Activated naive CD8-positive, alpha-beta T cell treated with anti-CD3 and anti-CD28 coated beads for 36 hours (primary cell): Measurements from ENCODE around the gene HTT. TPM values are rescaled to one million over a fixed set of nuclear protein-coding genes. Genes with fewer than 3 reads are reported as not detected.

Source experiments
- DNase-seq: peaks from one replicate; pipeline ENCODE4 v3.0.0; 2021
- H3K27ac Mint-ChIP-seq: one replicate; pipeline ENCODE4 v1.8.0; 2022; ENCODE audit warnings: mild to moderate bottlenecking, moderate library complexity, mixed read lengths
- H3K27me3 Mint-ChIP-seq: one replicate; pipeline ENCODE4 v1.8.0; 2022; ENCODE audit warnings: mild to moderate bottlenecking, mixed read lengths
- H3K36me3 Mint-ChIP-seq: one replicate; pipeline ENCODE4 v1.8.0; 2021; ENCODE audit warnings: mild to moderate bottlenecking, mixed read lengths
- H3K4me1 Mint-ChIP-seq: one replicate; pipeline ENCODE4 v1.8.0; 2021; ENCODE audit warnings: mixed read lengths
- H3K4me3 Mint-ChIP-seq: one replicate; pipeline ENCODE4 v1.8.0; 2022; ENCODE audit warnings: mild to moderate bottlenecking, moderate library complexity, mixed read lengths
- H3K9me3 Mint-ChIP-seq: one replicate; pipeline ENCODE4 v1.8.0; 2022; ENCODE audit warnings: mixed read lengths
- total RNA-seq, 2 experiments: library from RNA; stranded (reverse); gene quantifications; one replicate each; pipeline ENCODE4 v1.2.3, GENCODE V29; 2021

HTT gene
- total RNA-seq, result 10 to 100 TPM; 42.9 to 49.4 TPM

DNA sequence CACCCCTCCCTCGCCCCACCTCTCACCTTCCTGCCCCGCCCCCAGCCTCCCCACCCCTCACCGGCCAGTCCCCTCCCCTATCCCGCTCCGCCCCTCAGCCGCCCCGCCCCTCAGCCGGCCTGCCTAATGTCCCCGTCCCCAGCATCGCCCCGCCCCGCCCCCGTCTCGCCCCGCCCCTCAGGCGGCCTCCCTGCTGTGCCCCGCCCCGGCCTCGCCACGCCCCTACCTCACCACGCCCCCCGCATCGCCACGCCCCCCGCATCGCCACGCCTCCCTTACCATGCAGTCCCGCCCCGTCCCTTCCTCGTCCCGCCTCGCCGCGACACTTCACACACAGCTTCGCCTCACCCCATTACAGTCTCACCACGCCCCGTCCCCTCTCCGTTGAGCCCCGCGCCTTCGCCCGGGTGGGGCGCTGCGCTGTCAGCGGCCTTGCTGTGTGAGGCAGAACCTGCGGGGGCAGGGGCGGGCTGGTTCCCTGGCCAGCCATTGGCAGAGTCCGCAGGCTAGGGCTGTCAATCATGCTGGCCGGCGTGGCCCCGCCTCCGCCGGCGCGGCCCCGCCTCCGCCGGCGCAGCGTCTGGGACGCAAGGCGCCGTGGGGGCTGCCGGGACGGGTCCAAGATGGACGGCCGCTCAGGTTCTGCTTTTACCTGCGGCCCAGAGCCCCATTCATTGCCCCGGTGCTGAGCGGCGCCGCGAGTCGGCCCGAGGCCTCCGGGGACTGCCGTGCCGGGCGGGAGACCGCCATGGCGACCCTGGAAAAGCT, at the start of gene HTT, which contains the start of gene HTT-AS:
HTT (plus strand) TSS at position 604 of the 768 bp plus-strand sequence; CDS start at position 749, 145 bp downstream.
HTT-AS (minus strand) TSS at position 461 of the 768 bp plus-strand sequence.
- H3K4me1 Mint-ChIP-seq, result peaks cover 20% of the 10 kb centered on the region
- H3K36me3 Mint-ChIP-seq, result peaks cover 5% of the 10 kb centered on the region
- peak; percentile 91 for DNase-seq
- H3K4me3 Mint-ChIP-seq, result peak within 1 kb of the TSS; percentile 95
- peak within 1 kb of the TSS; percentile 91 for H3K27ac Mint-ChIP-seq
- H3K27me3 Mint-ChIP-seq, result no peaks in the 10 kb centered on the region
- H3K9me3 Mint-ChIP-seq, result no peaks in the 10 kb centered on the region

DNA sequence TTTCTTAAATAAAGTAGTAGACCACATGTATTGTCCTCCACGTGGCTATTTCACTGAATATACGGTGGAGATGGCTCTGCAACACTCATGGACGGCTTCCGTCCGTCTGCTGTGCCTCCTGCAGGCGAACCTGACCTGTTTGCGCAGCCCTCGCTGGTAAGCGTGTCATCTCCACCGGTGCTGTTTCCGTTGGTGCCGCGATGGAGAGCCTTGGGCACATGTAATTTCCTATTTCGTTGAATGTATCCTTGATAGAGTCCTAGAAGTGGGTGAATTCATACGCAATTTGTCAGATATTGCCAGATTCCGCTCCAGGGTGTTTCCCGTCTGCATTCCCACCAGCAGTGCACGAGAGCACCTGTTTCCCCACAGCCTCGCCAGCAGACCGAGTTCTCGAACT, 48.6 kb upstream of the HTT start:
- H3K4me3 Mint-ChIP-seq, result no peak overlapping the region
- H3K4me1 Mint-ChIP-seq, result peaks cover 1% of the 10 kb centered on the region
- no peak for DNase-seq
- no peaks in the 10 kb centered on the region for H3K36me3 Mint-ChIP-seq
- H3K9me3 Mint-ChIP-seq, result no peaks in the 10 kb centered on the region
- no peak overlapping the region for H3K27ac Mint-ChIP-seq
- no peaks in the 10 kb centered on the region for H3K27me3 Mint-ChIP-seq

DNA sequence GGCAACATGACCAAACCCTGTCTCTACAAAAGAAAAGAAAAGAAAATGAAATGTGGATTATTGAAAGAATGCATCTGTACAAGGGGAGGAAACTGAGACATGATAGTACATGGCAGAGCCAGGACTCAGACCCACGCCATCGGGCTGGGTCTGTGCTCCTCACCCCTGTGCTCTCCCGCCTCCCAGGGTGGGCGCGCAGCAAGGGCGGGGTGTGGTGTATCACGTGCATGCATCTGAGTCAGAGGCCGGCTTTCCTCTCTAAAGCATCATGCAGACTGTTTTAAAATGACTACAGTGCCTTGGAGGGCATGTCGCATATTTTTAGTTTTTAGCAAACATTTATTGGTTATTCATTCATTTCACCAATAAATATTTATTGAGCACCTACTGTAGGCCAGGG, 47.9 kb upstream of the HTT start:
- H3K27me3 Mint-ChIP-seq, result no peaks in the 10 kb centered on the region
- no peaks in the 10 kb centered on the region for H3K4me1 Mint-ChIP-seq
- no peak for DNase-seq
- H3K27ac Mint-ChIP-seq, result no peak overlapping the region
- H3K4me3 Mint-ChIP-seq, result no peak overlapping the region
- no peaks in the 10 kb centered on the region for H3K36me3 Mint-ChIP-seq
- H3K9me3 Mint-ChIP-seq, result no peaks in the 10 kb centered on the region

DNA sequence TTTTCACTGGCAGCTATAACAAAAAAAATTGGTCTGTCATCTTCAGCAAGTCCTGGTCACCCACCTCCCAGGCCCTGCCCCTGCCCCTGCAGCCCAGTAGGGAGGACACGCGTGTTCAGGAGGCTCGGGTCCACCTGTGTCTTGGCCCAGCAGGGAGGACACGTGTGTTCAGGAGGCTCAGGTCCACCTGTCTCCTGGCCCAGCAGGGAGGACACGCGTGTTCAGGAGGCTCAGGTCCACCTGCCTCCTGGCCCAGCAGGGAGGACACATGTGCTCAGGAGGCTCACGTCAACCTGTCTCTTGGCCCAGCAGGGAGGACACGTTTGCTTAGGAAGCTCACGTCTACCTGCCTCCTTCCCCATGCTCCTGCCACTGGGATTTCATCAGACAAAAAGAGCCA, 45.0 kb upstream of the HTT start:
- Mint-ChIP-seq H3K36me3 (no peaks in the 10 kb centered on the region), H3K27me3 (no peaks in the 10 kb centered on the region), H3K4me1 (no peaks in the 10 kb centered on the region), H3K27ac (no peak overlapping the region), H3K9me3 (no peaks in the 10 kb centered on the region), H3K4me3 (no peak overlapping the region)
- no peak for DNase-seq

DNA sequence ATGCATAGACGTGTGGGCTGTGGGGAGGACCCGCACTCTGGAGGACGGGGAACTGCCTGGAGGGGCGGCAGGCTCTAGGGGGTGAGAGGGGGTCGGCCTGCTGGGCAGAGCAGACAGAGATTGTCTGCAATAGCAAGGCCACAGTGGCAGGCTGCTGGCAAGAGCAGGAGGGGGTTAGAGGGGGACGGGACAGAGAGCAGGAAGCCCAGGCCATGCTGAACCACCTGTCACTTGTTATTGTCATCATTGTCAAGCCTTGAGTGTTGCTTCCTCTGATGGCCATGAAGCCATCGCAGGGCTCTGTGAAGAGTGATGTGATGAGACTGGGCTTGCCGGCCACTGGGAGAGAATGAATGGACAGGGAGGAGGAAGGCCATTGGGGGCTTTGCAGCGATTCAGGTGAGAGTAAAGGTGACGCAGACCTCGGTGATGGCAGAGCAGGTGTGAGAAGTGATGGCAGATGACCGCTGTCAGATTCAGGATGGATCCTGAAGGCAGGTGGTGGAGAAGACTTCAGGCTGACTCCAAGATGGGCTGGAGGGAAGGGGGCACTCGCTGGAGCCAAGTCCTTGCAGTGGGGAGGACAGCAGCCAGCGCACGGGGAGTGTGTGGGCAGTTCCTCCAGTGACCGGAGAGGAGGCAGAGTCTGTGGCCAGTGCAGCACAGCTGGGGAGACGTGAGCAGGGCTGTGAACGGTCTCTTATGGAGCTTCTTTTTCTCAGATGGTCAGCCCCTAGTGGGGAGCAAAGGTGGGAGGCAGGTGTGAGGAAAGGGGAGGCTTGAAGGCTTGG, 43.7 kb upstream of the HTT start:
- Mint-ChIP-seq H3K36me3 (no peaks in the 10 kb centered on the region), H3K27me3 (no peaks in the 10 kb centered on the region), H3K9me3 (no peaks in the 10 kb centered on the region)

DNA sequence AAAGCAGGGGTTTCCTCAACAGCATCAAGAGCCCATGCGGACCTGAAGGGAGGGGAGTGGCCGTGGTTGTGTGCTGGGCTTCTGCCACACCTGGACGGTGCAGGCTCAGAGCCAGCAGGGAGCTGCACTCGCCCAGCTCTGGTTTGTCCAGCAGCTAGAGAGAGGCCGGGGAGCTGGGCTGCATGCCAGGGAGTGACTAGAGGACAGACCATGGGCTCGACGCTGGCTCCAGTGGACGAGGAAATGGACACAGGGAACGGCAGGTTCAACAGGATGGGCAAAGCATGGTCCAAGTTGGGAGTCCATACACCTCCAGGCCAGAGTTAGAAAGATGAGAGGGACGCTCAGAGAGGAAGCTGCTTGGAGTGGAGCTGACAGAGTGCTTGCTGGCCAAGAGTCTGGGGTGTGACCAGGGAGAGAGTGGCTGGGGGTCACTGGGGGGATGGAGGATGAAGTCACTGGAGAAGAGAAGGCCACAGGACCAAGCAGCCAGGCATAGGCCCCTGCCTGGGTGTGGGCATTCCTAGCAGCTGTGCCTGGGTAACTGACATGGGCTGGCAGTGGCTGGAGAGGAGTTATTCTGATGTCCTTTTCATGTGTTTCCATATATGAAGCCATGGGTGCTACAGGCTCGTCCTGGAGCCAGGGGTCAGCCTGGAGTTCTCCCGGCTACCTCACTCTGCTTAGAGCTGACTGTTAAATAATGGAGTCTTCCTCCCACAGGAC, 43.0 kb upstream of the HTT start:
- Mint-ChIP-seq H3K4me1 (no peaks in the 10 kb centered on the region), H3K4me3 (no peak overlapping the region), H3K27ac (no peak overlapping the region), H3K27me3 (no peaks in the 10 kb centered on the region), H3K36me3 (no peaks in the 10 kb centered on the region), H3K9me3 (no peaks in the 10 kb centered on the region)
- no peak for DNase-seq

More for the DNA sequence above, 43.7 kb upstream of the HTT start:
- H3K4me1 Mint-ChIP-seq, result no peaks in the 10 kb centered on the region
- no peak overlapping the region for H3K27ac Mint-ChIP-seq
- no peak for DNase-seq
- H3K4me3 Mint-ChIP-seq, result no peak overlapping the region

DNA sequence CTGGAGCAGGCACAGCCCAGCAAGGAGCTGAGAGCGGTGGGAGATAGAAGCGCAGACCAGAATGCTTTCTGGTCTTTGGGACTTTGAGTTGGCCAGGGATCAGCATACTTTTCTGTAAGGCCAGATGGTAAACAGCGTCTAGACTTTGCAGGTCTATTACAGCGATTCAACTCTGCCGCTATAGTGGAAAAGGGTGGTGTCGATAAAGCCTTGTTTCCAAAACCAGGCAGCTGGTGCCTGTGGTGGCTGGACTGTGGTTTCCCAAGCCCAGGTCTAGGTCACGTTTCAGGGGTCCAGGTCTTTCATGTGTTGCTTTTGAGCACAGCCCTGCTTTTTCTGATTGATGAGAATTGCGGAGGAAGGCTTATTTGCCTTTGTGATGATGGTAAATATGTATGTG, 40.2 kb upstream of the HTT start:
- Mint-ChIP-seq H3K27me3 (peaks cover 11% of the 10 kb centered on the region), H3K9me3 (no peaks in the 10 kb centered on the region), H3K4me1 (peaks cover 14% of the 10 kb centered on the region)

DNA sequence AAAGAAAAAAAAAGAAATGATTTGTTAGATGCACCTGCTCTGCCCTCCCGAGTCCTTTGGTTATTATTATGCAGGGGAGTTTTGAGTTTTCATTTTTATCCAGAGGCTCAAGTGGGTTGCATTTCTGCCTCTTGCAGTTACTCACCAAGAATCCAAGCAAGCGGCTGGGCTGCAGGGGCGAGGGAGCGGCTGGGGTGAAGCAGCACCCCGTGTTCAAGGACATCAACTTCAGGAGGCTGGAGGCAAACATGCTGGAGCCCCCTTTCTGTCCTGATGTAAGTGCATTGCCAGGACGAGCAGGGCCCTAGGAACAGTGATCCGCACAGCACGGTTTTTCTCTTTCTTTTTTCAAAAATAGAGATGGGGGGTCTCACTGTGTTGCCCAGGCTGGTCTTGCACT, 39.2 kb upstream of the HTT start:
- Mint-ChIP-seq H3K27ac (no peak overlapping the region), H3K36me3 (no peaks in the 10 kb centered on the region), H3K4me1 (peaks cover 14% of the 10 kb centered on the region), H3K4me3 (no peak overlapping the region), H3K9me3 (no peaks in the 10 kb centered on the region), H3K27me3 (peaks cover 11% of the 10 kb centered on the region)
- no peak for DNase-seq

More for the DNA sequence above, 40.2 kb upstream of the HTT start:
- H3K27ac Mint-ChIP-seq, result no peak overlapping the region
- H3K36me3 Mint-ChIP-seq, result no peaks in the 10 kb centered on the region
- no peak for DNase-seq
- H3K4me3 Mint-ChIP-seq, result no peak overlapping the region

DNA sequence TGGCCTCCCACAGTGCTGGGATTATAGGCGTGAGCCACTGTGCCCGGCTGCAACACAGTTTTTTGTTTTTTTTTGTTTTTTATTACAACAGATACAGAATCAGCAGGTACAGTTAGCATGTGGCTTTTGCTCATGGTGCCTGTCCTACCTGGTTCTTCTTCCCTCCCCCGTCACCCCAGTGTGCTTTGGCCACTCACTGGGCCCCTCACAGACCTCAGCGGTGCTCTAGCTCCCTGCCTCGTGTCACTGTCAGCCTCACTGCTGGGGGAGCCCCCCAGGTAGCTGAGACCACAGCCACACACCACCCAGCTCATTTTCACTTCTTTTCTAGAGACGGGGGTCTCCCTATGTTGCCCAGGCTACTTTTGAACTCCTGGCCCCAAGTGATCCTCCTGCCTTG, 38.8 kb upstream of the HTT start:
- no peaks in the 10 kb centered on the region for H3K9me3 Mint-ChIP-seq
- peaks cover 14% of the 10 kb centered on the region for H3K4me1 Mint-ChIP-seq
- DNase-seq, result no peak
- peaks cover 11% of the 10 kb centered on the region for H3K27me3 Mint-ChIP-seq
- no peaks in the 10 kb centered on the region for H3K36me3 Mint-ChIP-seq
- H3K4me3 Mint-ChIP-seq, result no peak overlapping the region
- H3K27ac Mint-ChIP-seq, result no peak overlapping the region

DNA sequence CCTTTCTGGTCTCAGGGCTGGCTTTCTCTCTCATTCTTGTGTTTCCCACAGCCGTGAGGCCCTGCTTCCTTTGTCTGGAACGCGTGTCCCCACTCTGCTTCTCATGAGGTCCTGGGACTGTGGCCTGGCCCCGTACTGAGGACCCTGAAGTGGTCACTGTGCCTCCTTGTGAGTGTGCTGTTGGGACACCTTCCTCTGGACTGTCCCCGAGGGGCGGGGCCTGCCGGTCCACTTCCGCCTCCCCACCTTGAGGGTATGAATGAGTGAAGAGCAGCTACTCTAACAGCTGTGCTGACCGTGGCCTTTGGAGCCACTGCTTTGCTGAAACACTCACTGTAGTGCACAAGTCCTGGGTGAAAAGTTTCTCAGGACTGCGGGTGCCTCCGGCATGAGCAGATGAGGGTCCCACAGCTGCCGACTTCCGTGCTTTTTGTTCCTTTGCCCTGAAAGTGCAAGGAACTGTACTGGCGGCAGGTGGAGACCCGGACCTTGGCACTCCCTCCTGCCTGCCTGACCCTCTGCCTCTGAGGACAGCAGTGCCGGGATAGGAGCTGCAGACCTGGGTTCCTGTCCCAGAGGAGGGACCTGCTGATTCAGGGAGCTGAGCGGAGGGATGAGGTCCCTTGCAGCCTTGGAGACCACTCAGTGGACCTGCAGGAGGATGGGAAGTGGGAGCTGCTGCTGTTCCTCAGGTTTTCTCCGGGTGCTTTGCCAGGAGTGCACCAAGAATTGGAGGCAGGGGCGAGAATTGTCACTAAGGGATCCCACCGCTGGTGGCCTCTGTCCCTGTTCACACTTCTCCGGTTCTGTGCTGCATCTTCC, 38.1 kb upstream of the HTT start:
- Mint-ChIP-seq H3K9me3 (no peaks in the 10 kb centered on the region), H3K27ac (no peak overlapping the region), H3K36me3 (no peaks in the 10 kb centered on the region), H3K4me1 (peaks cover 18% of the 10 kb centered on the region), H3K4me3 (no peak overlapping the region), H3K27me3 (peaks cover 11% of the 10 kb centered on the region)
- no peak for DNase-seq

DNA sequence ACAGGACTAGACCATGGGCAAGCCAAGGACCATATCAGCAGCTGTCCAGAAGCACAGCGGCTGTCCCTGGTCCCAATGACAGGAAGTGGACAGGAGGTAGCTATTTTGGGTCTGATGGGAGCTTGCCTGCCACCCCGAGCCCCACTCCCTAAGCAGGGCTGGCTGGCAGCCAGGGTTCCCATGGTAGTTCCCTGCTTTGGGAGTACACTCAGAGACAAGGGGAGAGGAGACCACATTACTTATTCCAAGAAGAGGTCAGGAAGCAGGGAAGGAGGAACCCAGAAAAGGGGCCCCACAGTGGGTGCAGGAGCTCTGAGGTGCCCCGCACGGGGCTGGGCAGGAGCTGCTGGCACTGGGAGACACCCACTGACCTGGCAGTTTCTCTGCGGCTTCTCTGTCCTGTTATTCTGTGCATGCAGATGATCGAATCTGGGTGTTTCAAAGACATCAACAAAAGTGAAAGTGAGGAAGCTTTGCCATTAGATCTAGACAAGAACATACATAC, 36.5 kb upstream of the HTT start:
- no peaks in the 10 kb centered on the region for H3K36me3 Mint-ChIP-seq
- H3K27me3 Mint-ChIP-seq, result peaks cover 11% of the 10 kb centered on the region
- H3K9me3 Mint-ChIP-seq, result no peaks in the 10 kb centered on the region
- no peak for DNase-seq
- H3K27ac Mint-ChIP-seq, result peak overlapping the region; percentile 16
- H3K4me1 Mint-ChIP-seq, result peaks cover 28% of the 10 kb centered on the region
- H3K4me3 Mint-ChIP-seq, result peak overlapping the region; percentile 75

DNA sequence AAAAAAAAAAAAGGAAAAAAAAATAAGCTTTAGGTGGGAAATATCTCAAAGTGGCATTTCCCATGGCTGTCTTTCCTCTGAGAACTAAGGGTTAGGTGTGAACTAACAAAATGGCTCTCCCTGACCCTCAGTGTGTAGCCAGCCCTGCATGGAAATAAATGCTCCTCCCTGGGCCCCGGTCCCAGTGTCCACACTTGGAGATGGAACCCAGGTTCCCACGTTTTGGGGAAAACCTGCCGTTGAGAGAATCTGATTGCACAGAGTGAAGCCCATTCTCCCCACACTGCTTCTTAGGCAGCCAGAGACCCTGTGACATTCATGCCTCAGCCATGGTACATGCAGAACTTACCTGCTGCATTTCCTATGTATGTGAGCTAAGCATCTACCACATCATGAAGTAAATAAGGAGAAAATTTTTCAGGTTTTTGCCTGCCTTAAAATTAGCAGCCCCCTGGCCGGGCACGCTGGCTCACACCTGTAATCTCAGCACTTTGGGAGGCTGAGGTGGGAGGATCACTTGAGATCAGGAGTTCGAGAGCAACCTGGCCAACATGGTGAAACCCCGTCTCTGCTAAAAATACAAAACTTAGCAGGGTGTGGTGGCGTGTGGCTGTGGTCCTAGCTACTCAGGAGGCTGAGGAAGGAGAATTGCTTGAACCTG, 34.6 kb upstream of the HTT start:
- Mint-ChIP-seq H3K27ac (no peak overlapping the region), H3K4me1 (peaks cover 33% of the 10 kb centered on the region), H3K27me3 (peaks cover 11% of the 10 kb centered on the region), H3K9me3 (no peaks in the 10 kb centered on the region), H3K4me3 (no peak overlapping the region), H3K36me3 (no peaks in the 10 kb centered on the region)
- no peak for DNase-seq

DNA sequence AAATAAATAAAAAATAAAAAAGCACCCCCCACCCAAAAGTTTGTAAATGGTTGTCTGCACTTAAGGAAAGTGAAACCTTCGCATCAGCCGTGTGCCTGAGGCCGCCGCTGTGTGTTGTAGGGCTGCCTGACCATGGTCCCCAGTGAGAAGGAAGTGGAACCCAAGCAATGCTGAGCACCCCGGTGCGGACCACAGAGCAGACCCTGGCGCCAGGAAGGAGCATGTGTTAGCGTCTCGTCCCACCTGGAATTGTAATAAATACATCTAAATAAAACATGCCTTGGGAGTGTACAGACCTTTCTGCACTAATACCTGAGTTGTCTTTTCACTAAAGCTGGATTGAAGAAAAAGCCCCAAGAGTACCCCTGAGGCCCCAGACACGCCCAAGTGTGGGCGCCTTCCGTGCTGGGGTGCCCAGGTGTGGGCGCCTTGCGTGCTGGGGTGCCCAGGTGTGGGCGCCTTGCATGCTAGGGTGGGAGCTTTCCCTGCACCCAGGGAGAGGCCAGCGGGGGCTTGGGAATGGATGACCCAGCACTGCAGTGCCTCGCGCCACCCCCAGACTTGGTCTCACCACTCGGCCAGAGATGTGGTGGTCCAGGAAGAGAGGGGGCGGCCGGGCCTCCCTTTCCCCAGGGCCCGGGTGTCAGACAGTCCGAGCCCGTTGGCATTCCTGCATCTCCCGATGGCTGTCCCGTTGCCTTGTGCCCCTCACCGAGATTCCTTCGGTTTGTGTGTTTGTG, 33.9 kb upstream of the HTT start:
- Mint-ChIP-seq H3K27ac (peak overlapping the region; percentile 89), H3K4me3 (peak overlapping the region; percentile 88), H3K4me1 (peaks cover 41% of the 10 kb centered on the region), H3K27me3 (peaks cover 11% of the 10 kb centered on the region), H3K9me3 (peaks cover 5% of the 10 kb centered on the region), H3K36me3 (peaks cover 5% of the 10 kb centered on the region)
- no peak for DNase-seq
